HUES6 (cell line): ENCODE measurements around the gene RNF220.
"Not testable (repeated sequence)": the region's sequence is repeated elsewhere in the genome, so short reads cannot be mapped to it uniquely, and the experiment has no call there.

Source experiments
- H3K27ac ChIP-seq: 2 replicates; pipeline ENCODE4 v1.7.0; 2013; ENCODE audit warnings: low read depth, mild to moderate bottlenecking, low read length, inconsistent platforms
- H3K27me3 ChIP-seq: 2 replicates; pipeline ENCODE4 v1.6.1; 2013; ENCODE audit warnings: low read length; ENCODE audit not compliant: control insufficient read depth, insufficient read depth
- H3K36me3 ChIP-seq: 2 replicates; pipeline ENCODE4 v1.6.1; 2013; ENCODE audit warnings: low read length; ENCODE audit not compliant: control insufficient read depth, insufficient read depth
- H3K4me1 ChIP-seq: 2 replicates; pipeline ENCODE4 v1.6.1; 2013; ENCODE audit warnings: low read length; ENCODE audit not compliant: control insufficient read depth, insufficient read depth
- H3K4me3 ChIP-seq: 2 replicates; pipeline ENCODE4 v1.5.1; 2013; ENCODE audit warnings: low read depth, low read length
- H3K9ac ChIP-seq: one replicate; pipeline ENCODE4 v1.6.1; 2013; ENCODE audit warnings: mild to moderate bottlenecking, low read length
- H3K9me3 ChIP-seq: 2 replicates; pipeline ENCODE4 v1.6.1; 2013; ENCODE audit warnings: low read depth, low read length; ENCODE audit not compliant: control insufficient read depth, insufficient read depth

The RNF220 gene

GRCh38 chr1:44560696-44561095 is 155.6 kb downstream of the RNF220 start:
- H3K9ac ChIP-seq, H3K27ac ChIP-seq: not testable (repeated sequence)
- peaks cover 21% of the 10 kb centered on the region for H3K27me3 ChIP-seq

GRCh38 chr1:44565259-44565750 is 160.2 kb downstream of the RNF220 start:
- Histone ChIP-seq H3K27me3 (peaks cover 23% of the 10 kb centered on the region), H3K9ac (no peak overlapping the region), H3K27ac (no peak overlapping the region), H3K9me3 (no peaks in the 10 kb centered on the region), H3K36me3 (no peaks in the 10 kb centered on the region), H3K4me1 (peaks cover 11% of the 10 kb centered on the region), H3K4me3 (no peak overlapping the region)

More at GRCh38 chr1:44560696-44561095, 155.6 kb downstream of the RNF220 start:
- H3K4me3 ChIP-seq, H3K9me3 ChIP-seq, H3K36me3 ChIP-seq: not testable (repeated sequence)
- peaks cover 14% of the 10 kb centered on the region for H3K4me1 ChIP-seq

GRCh38 chr1:44565833-44566232 is 160.8 kb downstream of the RNF220 start:
- H3K4me1 ChIP-seq: peaks cover 11% of the 10 kb centered on the region
- H3K27me3 ChIP-seq: peaks cover 23% of the 10 kb centered on the region
- no peaks in the 10 kb centered on the region for H3K9me3 ChIP-seq
- H3K27ac ChIP-seq: no peak overlapping the region
- H3K4me3 ChIP-seq: no peak overlapping the region
- no peaks in the 10 kb centered on the region for H3K36me3 ChIP-seq
- H3K9ac ChIP-seq: no peak overlapping the region

- Histone ChIP-seq H3K27me3 (peaks cover 23% of the 10 kb centered on the region), H3K4me1 (peaks cover 11% of the 10 kb centered on the region), H3K9ac (no peak overlapping the region), H3K27ac (no peak overlapping the region), H3K4me3 (no peak overlapping the region), H3K36me3 (no peaks in the 10 kb centered on the region), H3K9me3 (no peaks in the 10 kb centered on the region)
Measured at GRCh38 chr1:44566281-44567046, 161.4 kb downstream of the RNF220 start.

DNA sequence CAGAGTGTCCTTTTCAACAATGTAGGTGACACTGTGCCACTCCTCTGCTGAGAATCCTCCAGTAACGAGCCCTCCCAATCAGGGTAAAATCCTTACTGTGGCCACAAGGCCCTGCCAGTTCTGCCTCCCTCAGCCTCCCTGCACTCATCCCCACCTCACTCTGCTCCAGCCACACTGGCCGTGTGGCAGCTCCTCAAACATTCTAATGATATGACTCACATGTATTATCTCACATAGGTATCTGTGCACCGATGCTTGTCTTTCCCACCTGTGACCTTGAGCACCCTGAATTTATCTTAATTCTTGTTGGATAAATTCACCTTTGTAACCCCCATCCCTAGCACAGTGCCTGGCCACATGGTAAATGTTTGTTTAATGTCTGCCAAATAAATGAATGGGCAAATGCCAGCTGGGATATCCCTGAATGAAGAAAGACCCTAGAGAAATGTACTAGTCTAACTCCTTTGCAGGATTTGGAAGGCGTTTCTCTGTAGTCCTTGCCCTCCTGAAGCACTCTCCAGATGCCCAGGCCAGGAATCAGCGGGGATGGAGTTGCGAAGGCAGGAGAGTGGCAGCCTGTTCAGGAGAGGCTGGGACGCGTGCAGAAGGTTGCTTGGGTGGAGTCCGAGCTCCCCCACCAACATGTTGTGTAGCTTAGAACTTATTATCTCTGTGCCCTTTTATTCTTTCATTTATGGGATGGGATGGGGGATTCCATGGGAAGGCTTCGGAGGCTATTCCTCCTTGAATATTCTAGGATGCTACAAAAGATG is 163.3 kb downstream of the RNF220 start:
- H3K9ac ChIP-seq: no peak overlapping the region

DNA sequence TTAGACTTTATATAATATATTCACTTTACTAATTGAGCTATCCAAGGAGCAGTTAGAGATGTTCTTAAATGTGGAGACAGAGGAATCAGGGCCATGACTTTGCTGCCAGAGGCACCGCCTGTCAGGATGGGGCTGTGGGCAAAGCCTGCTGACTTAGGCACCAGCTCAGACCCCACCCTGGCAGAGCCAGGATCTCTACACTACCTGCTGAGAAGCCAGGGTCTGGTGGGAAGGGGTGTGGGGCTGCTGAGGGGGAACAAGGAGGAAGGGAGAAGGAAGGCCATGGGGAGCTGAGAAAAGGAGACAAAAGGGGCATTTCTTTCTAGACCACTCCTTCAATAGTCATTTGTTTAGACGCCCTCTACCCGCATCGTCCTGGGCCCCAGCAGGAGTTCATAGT is 164.4 kb downstream of the RNF220 start:
- H3K36me3 ChIP-seq: no peaks in the 10 kb centered on the region
- no peak overlapping the region for H3K9ac ChIP-seq
- H3K9me3 ChIP-seq: no peaks in the 10 kb centered on the region
- 0 out of 2 replicates have a peak, but pooled peaks cover 2% of the 10 kb centered on the region for H3K27me3 ChIP-seq
- H3K27ac ChIP-seq: no peak overlapping the region
- H3K4me1 ChIP-seq: peaks cover 11% of the 10 kb centered on the region
- no peak overlapping the region for H3K4me3 ChIP-seq

More for the DNA sequence above, 163.3 kb downstream of the RNF220 start:
- Histone ChIP-seq H3K4me3 (no peak overlapping the region), H3K27ac (no peak overlapping the region), H3K9me3 (no peaks in the 10 kb centered on the region), H3K27me3 (peaks cover 10% of the 10 kb centered on the region), H3K4me1 (peaks cover 11% of the 10 kb centered on the region), H3K36me3 (no peaks in the 10 kb centered on the region)

DNA sequence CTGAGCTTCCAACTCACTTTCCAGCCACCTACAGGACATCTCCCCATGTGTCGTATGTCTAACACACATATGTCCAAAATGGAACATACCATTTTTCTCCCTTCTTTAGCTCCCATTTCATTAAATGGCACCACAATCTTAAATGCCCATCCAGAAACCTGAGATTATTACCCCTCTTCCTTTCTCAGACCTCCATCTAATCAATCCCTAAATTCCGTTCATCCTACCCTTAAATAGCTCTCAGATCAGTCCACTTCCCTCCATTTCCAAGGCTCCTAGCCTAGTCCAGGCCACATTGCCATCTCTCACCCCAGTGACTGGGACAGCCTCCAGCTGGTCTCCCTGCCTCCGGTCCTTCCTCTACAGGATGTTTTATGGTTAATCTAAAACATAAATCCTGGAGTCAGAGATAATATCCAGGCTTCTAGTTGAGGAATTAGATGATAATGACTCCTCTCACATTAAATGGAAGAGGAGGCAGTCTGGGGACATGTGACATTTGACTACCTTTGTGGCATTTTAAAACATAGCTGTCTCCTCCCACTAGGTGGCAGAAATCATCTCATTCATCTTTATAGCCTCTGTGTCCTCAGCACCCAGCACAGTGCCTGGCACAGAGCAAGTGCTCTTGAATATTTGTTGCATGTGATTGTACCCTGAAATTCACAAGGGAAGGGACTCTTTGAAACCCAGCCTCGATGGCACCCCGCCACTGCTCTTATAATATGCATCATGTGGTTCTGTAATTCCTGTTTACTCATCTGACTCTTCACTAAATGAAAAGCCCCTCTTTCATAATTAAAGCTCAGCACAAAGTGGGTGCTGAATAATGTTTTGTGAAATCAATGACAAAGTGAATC is 166.9 kb downstream of the RNF220 start:
- no peak overlapping the region for H3K9ac ChIP-seq
- H3K36me3 ChIP-seq: no peaks in the 10 kb centered on the region
- H3K4me1 ChIP-seq: peaks cover 14% of the 10 kb centered on the region
- no peak overlapping the region for H3K27ac ChIP-seq
- H3K4me3 ChIP-seq: no peak overlapping the region
- H3K9me3 ChIP-seq: no peaks in the 10 kb centered on the region
- 0 out of 2 replicates have a peak, but pooled peaks cover 2% of the 10 kb centered on the region for H3K27me3 ChIP-seq

DNA sequence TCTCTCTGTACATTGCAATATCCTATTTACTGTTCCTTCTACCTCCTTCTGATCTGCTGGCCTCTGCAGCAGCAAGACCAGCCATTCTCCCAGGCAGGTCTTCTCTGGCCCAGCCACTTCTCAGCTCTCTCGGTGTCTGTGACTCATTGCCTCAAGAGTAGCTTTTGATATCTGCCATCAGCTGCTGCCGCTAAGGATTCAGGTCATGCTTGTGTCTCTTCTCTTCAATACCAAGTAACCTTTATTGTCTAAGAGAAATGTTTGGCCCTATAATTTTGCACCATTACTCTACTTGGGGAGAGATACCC is 167.5 kb downstream of the RNF220 start:
- H3K27ac ChIP-seq: no peak overlapping the region
- 0 out of 2 replicates have a peak, but pooled peaks cover 2% of the 10 kb centered on the region for H3K27me3 ChIP-seq
- H3K9ac ChIP-seq: no peak overlapping the region
- no peaks in the 10 kb centered on the region for H3K9me3 ChIP-seq
- peaks cover 14% of the 10 kb centered on the region for H3K4me1 ChIP-seq
- H3K4me3 ChIP-seq: no peak overlapping the region
- H3K36me3 ChIP-seq: no peaks in the 10 kb centered on the region

DNA sequence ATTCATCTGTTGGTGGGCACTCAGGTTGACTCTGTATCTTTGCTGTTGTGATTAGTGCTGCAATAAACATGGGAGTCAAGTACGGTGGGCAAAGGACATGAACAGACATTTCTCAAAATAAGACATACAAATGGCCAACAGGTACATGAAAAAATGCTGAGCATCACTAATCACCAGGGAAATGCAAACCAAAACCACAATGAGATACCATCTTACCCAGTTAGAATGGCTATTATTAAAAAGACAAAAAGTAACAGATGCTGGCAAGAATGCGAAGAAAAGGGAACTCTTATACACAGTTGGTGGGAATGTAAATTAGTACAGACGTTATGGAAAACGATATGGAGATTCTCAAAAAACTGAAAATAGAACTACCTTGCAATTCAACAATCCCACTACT is 170.3 kb downstream of the RNF220 start:
- peaks cover 14% of the 10 kb centered on the region for H3K4me1 ChIP-seq
- no peaks in the 10 kb centered on the region for H3K27me3 ChIP-seq
- H3K36me3 ChIP-seq: no peaks in the 10 kb centered on the region
- H3K27ac ChIP-seq: no peak overlapping the region
- no peaks in the 10 kb centered on the region for H3K9me3 ChIP-seq
- H3K9ac ChIP-seq: no peak overlapping the region
- no peak overlapping the region for H3K4me3 ChIP-seq

DNA sequence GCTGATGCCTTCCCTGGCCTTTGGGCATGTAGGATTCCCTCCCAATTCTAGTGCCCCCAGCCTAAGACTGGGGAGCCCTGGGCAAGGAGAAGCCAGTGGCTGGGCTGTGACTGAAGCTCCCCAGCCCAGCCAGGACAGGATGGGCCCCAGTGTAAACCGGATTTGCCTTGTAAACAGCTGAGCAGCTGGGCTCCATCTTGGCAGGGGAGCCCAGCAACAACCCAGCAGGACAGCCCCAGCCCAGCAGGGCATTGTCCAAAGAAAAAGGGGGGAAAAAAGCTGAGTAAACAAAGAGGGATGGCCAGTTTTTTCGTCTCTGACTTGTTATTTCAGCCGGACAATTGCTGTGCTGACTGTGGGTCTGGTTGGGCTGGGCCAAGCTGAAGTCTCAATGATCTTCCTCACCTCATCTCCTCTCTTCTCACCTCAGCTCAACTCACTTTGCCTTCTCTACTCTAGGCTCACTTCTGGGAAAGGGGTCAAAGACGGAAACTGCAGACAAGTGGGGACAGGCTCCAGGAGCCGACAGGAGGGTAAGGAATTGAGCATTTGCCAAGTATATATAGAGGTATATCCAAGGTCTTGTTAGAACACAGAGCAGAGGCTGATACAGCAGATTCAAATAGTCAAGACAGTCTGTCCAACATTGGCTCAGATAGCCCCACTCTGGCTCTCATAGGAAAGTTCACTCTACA is 171.5 kb downstream of the RNF220 start:
- Histone ChIP-seq H3K4me3 (no peak overlapping the region), H3K27me3 (peaks cover 2% of the 10 kb centered on the region; the same call in 1 of the 2 replicates), H3K9me3 (no peaks in the 10 kb centered on the region), H3K36me3 (no peaks in the 10 kb centered on the region), H3K27ac (no peak overlapping the region), H3K9ac (no peak overlapping the region), H3K4me1 (peaks cover 14% of the 10 kb centered on the region)
